ENCODE data around the gene HBD. TPM values are rescaled to one million over a fixed set of nuclear protein-coding genes. Genes with fewer than 3 reads are reported as not detected.

HBD gene
- total and polyA plus RNA-seq, 2 donors (not counting 1 experiment from before 2014, with no cell fraction given): not detected

DNA sequence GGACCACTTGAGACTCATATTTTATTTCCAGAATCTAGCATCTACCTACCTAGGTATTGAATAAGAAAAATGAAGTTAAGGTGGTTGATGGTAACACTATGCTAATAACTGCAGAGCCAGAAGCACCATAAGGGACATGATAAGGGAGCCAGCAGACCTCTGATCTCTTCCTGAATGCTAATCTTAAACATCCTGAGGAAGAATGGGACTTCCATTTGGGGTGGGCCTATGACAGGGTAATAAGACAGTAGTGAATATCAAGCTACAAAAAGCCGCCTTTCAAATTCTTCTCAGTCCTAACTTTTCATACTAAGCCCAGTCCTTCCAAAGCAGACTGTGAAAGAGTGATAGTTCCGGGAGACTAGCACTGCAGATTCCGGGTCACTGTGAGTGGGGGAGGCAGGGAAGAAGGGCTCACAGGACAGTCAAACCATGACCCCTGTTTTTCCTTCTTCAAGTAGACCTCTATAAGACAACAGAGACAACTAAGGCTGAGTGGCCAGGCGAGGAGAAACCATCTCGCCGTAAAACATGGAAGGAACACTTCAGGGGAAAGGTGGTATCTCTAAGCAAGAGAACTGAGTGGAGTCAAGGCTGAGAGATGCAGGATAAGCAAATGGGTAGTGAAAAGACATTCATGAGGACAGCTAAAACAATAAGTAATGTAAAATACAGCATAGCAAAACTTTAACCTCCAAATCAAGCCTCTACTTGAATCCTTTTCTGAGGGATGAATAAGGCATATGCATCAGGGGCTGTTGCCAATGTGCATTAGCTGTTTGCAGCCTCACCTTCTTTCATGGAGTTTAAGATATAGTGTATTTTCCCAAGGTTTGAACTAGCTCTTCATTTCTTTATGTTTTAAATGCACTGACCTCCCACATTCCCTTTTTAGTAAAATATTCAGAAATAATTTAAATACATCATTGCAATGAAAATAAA is 9.5 kb downstream of the HBD start:
- ChIA-PET POLR2A (no interaction called here), CTCF (no interaction called here)
- H3K27ac ChIP-seq (ENCODE audit: low read length in 2 of 2): no peak overlapping the region
- no peak overlapping the region for H3K9ac ChIP-seq (ENCODE audit: low read length)
- Mint-ChIP-seq H3K27ac (no peak overlapping the region), H3K9me3 (ENCODE audit: insufficient read depth) (no peaks in the 10 kb centered on the region), H3K27me3 (peaks cover 6% of the 10 kb centered on the region), H3K4me3 (no peak overlapping the region), H3K4me1 (no peaks in the 10 kb centered on the region)
- H4K20me1 ChIP-seq (ENCODE audit: control insufficient read depth, insufficient read depth, low read length, poor library complexity, severe bottlenecking): no peaks in the 10 kb centered on the region
- WGBS (ENCODE audit: insufficient coverage): no CpG with 5 or more reads among the region's 6 CpGs
- TF ChIP-seq, protein P1, sequence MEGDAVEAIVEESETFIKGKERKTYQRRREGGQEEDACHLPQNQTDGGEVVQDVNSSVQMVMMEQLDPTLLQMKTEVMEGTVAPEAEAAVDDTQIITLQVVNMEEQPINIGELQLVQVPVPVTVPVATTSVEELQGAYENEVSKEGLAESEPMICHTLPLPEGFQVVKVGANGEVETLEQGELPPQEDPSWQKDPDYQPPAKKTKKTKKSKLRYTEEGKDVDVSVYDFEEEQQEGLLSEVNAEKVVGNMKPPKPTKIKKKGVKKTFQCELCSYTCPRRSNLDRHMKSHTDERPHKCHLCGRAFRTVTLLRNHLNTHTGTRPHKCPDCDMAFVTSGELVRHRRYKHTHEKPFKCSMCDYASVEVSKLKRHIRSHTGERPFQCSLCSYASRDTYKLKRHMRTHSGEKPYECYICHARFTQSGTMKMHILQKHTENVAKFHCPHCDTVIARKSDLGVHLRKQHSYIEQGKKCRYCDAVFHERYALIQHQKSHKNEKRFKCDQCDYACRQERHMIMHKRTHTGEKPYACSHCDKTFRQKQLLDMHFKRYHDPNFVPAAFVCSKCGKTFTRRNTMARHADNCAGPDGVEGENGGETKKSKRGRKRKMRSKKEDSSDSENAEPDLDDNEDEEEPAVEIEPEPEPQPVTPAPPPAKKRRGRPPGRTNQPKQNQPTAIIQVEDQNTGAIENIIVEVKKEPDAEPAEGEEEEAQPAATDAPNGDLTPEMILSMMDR (IDR thresholded peaks at IDR 0.05): no peak
- TF ChIP-seq EZH2 (IDR thresholded peaks at IDR 0.05; ENCODE audit: borderline replicate concordance, insufficient read depth, low read depth, low read length, poor library complexity, severe bottlenecking): no peak
- ATAC-seq (ENCODE audit: low read depth): no peak
- no peak overlapping the region for H3K4me3 ChIP-seq (ENCODE audit: control extremely low read depth in 1 of 5, extremely low read depth in 1 of 5, insufficient read depth in 1 of 5, low read depth in 2 of 5, low read length in 4 of 5)
- no peak overlapping the region for H3K4me2 ChIP-seq (replicated peaks; ENCODE audit: low read depth, low read length, poor library complexity, severe bottlenecking)
- H3K36me3 ChIP-seq (replicated peaks in 1 of 2; ENCODE audit: control extremely low read depth in 1 of 2, control insufficient read depth in 1 of 2, extremely low read depth in 1 of 2, insufficient read depth in 2 of 2, low read length in 1 of 2): no peaks in the 10 kb centered on the region
- no peak overlapping the region for H2AFZ ChIP-seq (ENCODE audit: insufficient read depth, low read depth, low read length, poor library complexity, severe bottlenecking)
- DNase-seq: no peak
- no peaks in the 10 kb centered on the region for H3K4me1 ChIP-seq (ENCODE audit: control insufficient read depth in 2 of 2, insufficient read depth in 2 of 2, low read length in 2 of 2)
- intact Hi-C loops (cut with micrococcal nuclease): no loop called here
- H3K9me3 ChIP-seq (ENCODE audit: control extremely low read depth in 1 of 3, control insufficient read depth in 2 of 3, insufficient read depth in 1 of 3, low read length in 2 of 3): peaks cover 0 to 9% (median 0%) of the 10 kb centered on the region in 3 donors
- H3K79me2 ChIP-seq (ENCODE audit: control insufficient read depth, insufficient read depth, low read length): no peaks in the 10 kb centered on the region
- no peaks in the 10 kb centered on the region for H3K27me3 ChIP-seq (replicated peaks in 1 of 4; ENCODE audit: control extremely low read depth in 1 of 4, control insufficient read depth in 3 of 4, insufficient read depth in 4 of 4, low read length in 3 of 4)

DNA sequence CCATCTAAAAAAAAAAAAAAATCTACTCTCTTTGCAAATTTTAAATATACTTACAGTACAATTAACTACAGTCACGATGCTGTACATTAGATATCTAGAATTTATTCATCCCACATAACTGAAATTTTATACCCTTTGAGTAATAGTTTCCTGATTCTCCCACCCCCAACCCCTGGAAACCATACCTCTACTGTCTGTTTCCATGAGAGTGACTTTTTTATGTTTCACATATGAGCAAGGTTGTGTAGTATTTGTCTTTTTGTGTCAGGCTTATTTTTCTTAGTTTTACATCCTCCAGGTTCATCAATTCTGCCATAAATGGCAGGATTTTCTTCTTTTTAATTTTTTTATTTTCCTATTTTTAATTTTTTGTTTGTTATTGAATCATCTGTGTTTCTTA is 10.6 kb downstream of the HBD start:
- WGBS (ENCODE audit: insufficient coverage): no CpG with 5 or more reads among the region's 1 CpG
- no peaks in the 10 kb centered on the region for H3K36me3 ChIP-seq (replicated peaks in 1 of 2; ENCODE audit: control extremely low read depth in 1 of 2, control insufficient read depth in 1 of 2, extremely low read depth in 1 of 2, insufficient read depth in 2 of 2, low read length in 1 of 2)
- ATAC-seq (ENCODE audit: low read depth) (no peak), DNase-seq (no peak)
- ChIA-PET CTCF (no interaction called here), POLR2A (no interaction called here)
- H3K79me2 ChIP-seq (ENCODE audit: control insufficient read depth, insufficient read depth, low read length): no peaks in the 10 kb centered on the region
- H3K4me1 Mint-ChIP-seq: no peaks in the 10 kb centered on the region
- H3K9ac ChIP-seq (ENCODE audit: low read length): no peak overlapping the region
- peaks cover 0 to 9% (median 0%) of the 10 kb centered on the region in 3 donors for H3K9me3 ChIP-seq (ENCODE audit: control extremely low read depth in 1 of 3, control insufficient read depth in 2 of 3, insufficient read depth in 1 of 3, low read length in 2 of 3)
- H3K27me3 ChIP-seq (replicated peaks in 1 of 4; ENCODE audit: control extremely low read depth in 1 of 4, control insufficient read depth in 3 of 4, insufficient read depth in 4 of 4, low read length in 3 of 4): no peaks in the 10 kb centered on the region
- H3K27me3 Mint-ChIP-seq: peaks cover 6% of the 10 kb centered on the region
- no peak overlapping the region for H2AFZ ChIP-seq (ENCODE audit: insufficient read depth, low read depth, low read length, poor library complexity, severe bottlenecking)
- H3K9me3 Mint-ChIP-seq (ENCODE audit: insufficient read depth): no peaks in the 10 kb centered on the region
- no peak overlapping the region for H3K4me2 ChIP-seq (replicated peaks; ENCODE audit: low read depth, low read length, poor library complexity, severe bottlenecking)
- H3K4me3 ChIP-seq (ENCODE audit: control extremely low read depth in 1 of 5, extremely low read depth in 1 of 5, insufficient read depth in 1 of 5, low read depth in 2 of 5, low read length in 4 of 5): no peak overlapping the region
- TF ChIP-seq, protein P1 (IDR thresholded peaks at IDR 0.05): no peak
- no peak for TF ChIP-seq EZH2 (IDR thresholded peaks at IDR 0.05; ENCODE audit: borderline replicate concordance, insufficient read depth, low read depth, low read length, poor library complexity, severe bottlenecking)
- intact Hi-C loops (cut with micrococcal nuclease): no loop called here
- no peaks in the 10 kb centered on the region for H4K20me1 ChIP-seq (ENCODE audit: control insufficient read depth, insufficient read depth, low read length, poor library complexity, severe bottlenecking)
- H3K4me3 Mint-ChIP-seq: no peak overlapping the region
- no peak overlapping the region for H3K27ac ChIP-seq (ENCODE audit: low read length in 2 of 2)
- no peak overlapping the region for H3K27ac Mint-ChIP-seq
- H3K4me1 ChIP-seq (ENCODE audit: control insufficient read depth in 2 of 2, insufficient read depth in 2 of 2, low read length in 2 of 2): no peaks in the 10 kb centered on the region
